Neural cell (in vitro differentiated cells): ENCODE data around the gene PATL2. TPM values are rescaled to one million over a fixed set of nuclear protein-coding genes. Genes with fewer than 3 reads are reported as not detected.

Experiments used
- H2AFZ ChIP-seq: fragments of 200-600, 300-800 bp; sonication (generic), shearing (Covaris generic); 2 replicates; pipeline ENCODE4 v1.6.0; 2014; ENCODE audit warnings: low read depth, mild to moderate bottlenecking, antibody characterized with exemption, low read length, moderate library complexity
- H3F3A ChIP-seq: fragments of 200-600 bp; shearing (Covaris generic); 2 replicates; pipeline ENCODE4 v1.6.1; 2016; ENCODE audit warnings: mild to moderate bottlenecking, moderate library complexity, mixed read lengths, antibody characterized with exemption, low read length; ENCODE audit not compliant: insufficient read depth, poor library complexity, severe bottlenecking
- H3K27ac ChIP-seq: fragments of 200-600, 300-800 bp; sonication (generic), shearing (Covaris generic); 2 replicates; pipeline ENCODE4 v1.5.1; 2014; ENCODE audit warnings: mild to moderate bottlenecking, low read length, moderate library complexity
- H3K27me3 ChIP-seq: fragments of 300-800, 200-600 bp; sonication (generic), shearing (Covaris generic); 2 replicates; pipeline ENCODE4 v1.6.0; 2014; ENCODE audit warnings: mild to moderate bottlenecking, low read depth, low read length, moderate library complexity; ENCODE audit not compliant: insufficient read depth
- H3K36me3 ChIP-seq: fragments of 300-800, 200-600 bp; sonication (generic), shearing (Covaris generic); 2 replicates; pipeline ENCODE4 v1.5.1; 2014; ENCODE audit warnings: mild to moderate bottlenecking, antibody characterized with exemption, low read length, moderate library complexity; ENCODE audit not compliant: insufficient read depth
- H3K4me2 ChIP-seq: fragments of 300-800, 200-600 bp; sonication (generic), shearing (Covaris generic); 2 replicates; pipeline ENCODE4 v1.6.0; 2014; ENCODE audit warnings: mild to moderate bottlenecking, low read length
- H3K4me3 ChIP-seq: fragments of 300-800, 200-600 bp; sonication (generic), shearing (Covaris generic); 2 replicates; pipeline ENCODE4 v1.5.1; 2014; ENCODE audit warnings: mild to moderate bottlenecking, low read length, moderate library complexity
- H3K79me2 ChIP-seq: fragments of 200-600 bp; shearing (Covaris generic); replicated peaks from 2 replicates; pipeline ENCODE4 v1.6.0; 2014; ENCODE audit warnings: mild to moderate bottlenecking, low read length, moderate library complexity; ENCODE audit not compliant: insufficient read depth
- H3K9ac ChIP-seq: fragments of 300-800, 200-600 bp; sonication (generic), shearing (Covaris generic); 2 replicates; pipeline ENCODE4 v1.6.1; 2016; ENCODE audit warnings: mild to moderate bottlenecking, low read length, mixed read lengths
- H3K9me2 ChIP-seq: fragments of 200-600 bp; shearing (Covaris generic); 2 replicates; pipeline ENCODE4 v1.6.1; 2016; ENCODE audit warnings: mild to moderate bottlenecking, low read length, mixed read lengths; ENCODE audit not compliant: insufficient read depth
- H3K9me3 ChIP-seq: fragments of 200-600, 300-800 bp; sonication (generic), shearing (Covaris generic); 2 replicates; pipeline ENCODE4 v1.6.1; 2016; ENCODE audit warnings: mild to moderate bottlenecking, mixed run types, low read length, moderate library complexity, mixed read lengths
- H4K20me1 ChIP-seq: fragments of 200-600 bp; shearing (Covaris generic); 2 replicates; pipeline ENCODE4 v1.6.1; 2016; ENCODE audit warnings: mild to moderate bottlenecking, mixed run types; ENCODE audit not compliant: insufficient read depth
- CTCF ChIP-seq: fragments of 450-650 bp; IDR thresholded peaks from 2 replicates; pipeline ENCODE4 v1.5.1; 2014; ENCODE audit warnings: antibody characterized with exemption, mild to moderate bottlenecking, moderate library complexity; ENCODE audit not compliant: poor library complexity, severe bottlenecking
- EP300 ChIP-seq: fragments of 450-650 bp; conservative IDR thresholded peaks from 2 replicates; pipeline ENCODE4 v1.6.1; 2014; ENCODE audit warnings: antibody characterized with exemption, mild to moderate bottlenecking, moderate library complexity; ENCODE audit not compliant: poor library complexity, severe bottlenecking
- EZH2 ChIP-seq: fragments of 200-600, 300-800 bp; shearing (Covaris generic), sonication (generic); IDR thresholded peaks from 2 replicates; pipeline ENCODE4 v1.6.1; 2014; ENCODE audit warnings: antibody characterized with exemption, low read length, borderline replicate concordance, mild to moderate bottlenecking; ENCODE audit not compliant: insufficient read depth, poor library complexity, severe bottlenecking
- MXI1 ChIP-seq: fragments of 450-650 bp; conservative IDR thresholded peaks from 2 replicates; pipeline ENCODE4 v1.6.1; 2014; ENCODE audit warnings: antibody characterized with exemption, mild to moderate bottlenecking; ENCODE audit not compliant: poor library complexity, severe bottlenecking
- POLR2AphosphoS5 ChIP-seq: IDR thresholded peaks from 2 replicates; pipeline ENCODE4 v1.6.1; 2012
- RAD21 ChIP-seq: fragments of 450-650 bp; conservative IDR thresholded peaks from 2 replicates; pipeline ENCODE4 v1.6.1; 2014; ENCODE audit warnings: antibody characterized with exemption, mild to moderate bottlenecking, moderate library complexity
- REST ChIP-seq: IDR thresholded peaks from 2 replicates; pipeline ENCODE4 v1.6.1; 2012; ENCODE audit warnings: borderline replicate concordance
- SMC3 ChIP-seq: fragments of 450-650 bp; conservative IDR thresholded peaks from 2 replicates; pipeline ENCODE4 v1.6.1; 2014; ENCODE audit warnings: antibody characterized with exemption, mild to moderate bottlenecking, moderate library complexity; ENCODE audit not compliant: poor library complexity
- TAF1 ChIP-seq: IDR thresholded peaks from 2 replicates; pipeline ENCODE4 v1.6.1; 2012; ENCODE audit warnings: low read depth
- polyA plus RNA-seq: library from polyadenylated mRNA; depleted of rRNA; stranded (reverse); fragments of >200 nt; gene quantifications from 2 replicates; pipeline ENCODE4 v1.2.3, GENCODE V29; 2014

Gene PATL2
- polyA plus RNA-seq, 1 donor from 2014 or later = not detected

DNA sequence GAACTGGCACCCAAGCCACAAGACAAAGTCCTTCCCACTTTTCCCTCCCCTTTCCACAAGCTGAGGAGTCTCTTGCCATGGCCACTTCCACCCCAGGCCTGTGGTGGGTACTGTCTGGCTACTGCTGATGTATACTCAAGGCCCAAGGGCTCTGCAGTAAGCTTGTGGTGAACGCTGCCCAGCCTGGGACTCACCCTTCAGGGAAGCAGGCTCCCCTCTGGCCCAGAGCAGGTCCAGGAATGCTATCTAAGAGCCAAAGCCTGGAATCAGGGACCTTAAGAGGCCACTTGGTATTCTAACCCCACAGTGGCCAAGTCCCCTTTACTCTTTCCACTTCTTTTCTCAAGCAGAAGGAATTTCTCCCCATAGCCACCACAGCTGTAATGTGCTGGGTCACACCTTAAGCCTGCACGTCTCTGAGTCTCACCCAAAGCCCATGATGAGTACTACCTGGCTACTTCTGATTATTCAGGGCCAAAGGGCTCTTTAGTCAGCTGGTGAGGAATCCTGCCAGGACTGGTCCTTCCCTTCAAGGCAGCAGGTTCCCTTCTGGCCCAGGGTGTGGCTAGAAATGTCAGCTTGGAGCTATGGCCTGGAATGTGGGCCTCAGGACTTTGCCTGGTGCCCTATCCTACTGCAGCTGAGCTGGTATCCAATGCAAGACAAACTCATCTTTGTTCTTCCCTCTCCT lies 4.0 kb downstream of the PATL2 start:
- Histone ChIP-seq H3K27ac (no peak overlapping the region), H2AFZ (no peak overlapping the region), H3K9ac (no peak overlapping the region), H3F3A (peaks cover 7% of the 10 kb centered on the region), H3K27me3 (peaks cover 7% of the 10 kb centered on the region), H3K9me2 (no peaks in the 10 kb centered on the region), H4K20me1 (no peaks in the 10 kb centered on the region), H3K4me3 (no peak overlapping the region), H3K4me2 (no peak overlapping the region), H3K9me3 (no peaks in the 10 kb centered on the region), H3K36me3 (no peaks in the 10 kb centered on the region), H3K79me2 (no peaks in the 10 kb centered on the region)
- TF ChIP-seq REST (no peak), MXI1 (no peak), POLR2AphosphoS5 (no peak), EP300 (no peak), EZH2 (no peak), RAD21 (no peak), TAF1 (no peak), CTCF (no peak), SMC3 (no peak)

GRCh38 chr15:44706401-44706800 lies 4.7 kb downstream of the PATL2 start:
- H3K36me3 ChIP-seq = no peaks in the 10 kb centered on the region
- H3K9me2 ChIP-seq = no peaks in the 10 kb centered on the region
- no peak overlapping the region for H3K9ac ChIP-seq
- TF ChIP-seq SMC3 = no peak
- TF ChIP-seq MXI1 = no peak
- no peak for TF ChIP-seq EP300
- no peak for TF ChIP-seq CTCF
- TF ChIP-seq POLR2AphosphoS5 = no peak
- TF ChIP-seq REST = no peak
- TF ChIP-seq EZH2 = no peak
- no peak for TF ChIP-seq RAD21
- no peak for TF ChIP-seq TAF1
- no peak overlapping the region for H3K27ac ChIP-seq
- H3K9me3 ChIP-seq = no peaks in the 10 kb centered on the region
- no peaks in the 10 kb centered on the region for H3K79me2 ChIP-seq
- no peak overlapping the region for H2AFZ ChIP-seq
- peaks cover 7% of the 10 kb centered on the region for H3F3A ChIP-seq
- H4K20me1 ChIP-seq = no peaks in the 10 kb centered on the region
- H3K4me3 ChIP-seq = no peak overlapping the region
- peaks cover under 1% of the 10 kb centered on the region for H3K27me3 ChIP-seq
- H3K4me2 ChIP-seq = no peak overlapping the region
